ENCODE results near the gene ACVR2B.

Gene ACVR2B

DNA sequence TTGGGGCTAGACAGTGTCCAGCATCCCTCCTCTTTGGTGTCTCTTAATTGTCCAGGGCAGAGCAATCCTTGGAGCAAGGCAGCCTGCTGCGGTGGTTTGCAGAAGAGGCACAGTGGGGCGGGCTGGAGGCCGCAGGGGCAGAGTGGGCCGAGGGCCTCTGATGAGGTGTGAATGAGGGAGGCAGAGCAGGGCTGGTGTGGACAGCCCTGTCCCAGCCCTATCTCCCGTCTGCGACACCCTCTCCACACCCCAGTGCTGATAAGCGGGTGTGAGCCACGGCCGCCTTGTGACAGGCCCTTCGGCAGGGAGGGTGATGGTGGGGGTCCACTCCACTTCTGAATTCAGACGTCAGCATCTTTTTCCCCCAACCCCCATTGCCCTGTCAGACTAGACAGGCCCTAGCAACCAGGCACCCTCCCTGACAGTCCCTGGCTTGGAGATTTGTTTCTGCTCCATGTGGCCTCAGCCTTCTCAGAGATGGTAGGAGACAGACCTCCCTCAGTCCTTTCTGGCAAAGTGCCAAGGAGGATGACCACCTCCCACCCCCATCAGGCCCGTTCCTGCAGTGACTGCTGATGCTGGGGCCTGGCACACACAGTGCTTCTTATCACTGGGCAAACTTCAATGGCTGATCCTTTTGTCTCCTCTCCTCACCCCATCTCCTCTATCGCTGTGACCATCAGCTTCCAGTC, 79.7 kb downstream of the ACVR2B start:
- DNase-seq (ENCODE audit: low read depth in 2 of 2), result no peak

DNA sequence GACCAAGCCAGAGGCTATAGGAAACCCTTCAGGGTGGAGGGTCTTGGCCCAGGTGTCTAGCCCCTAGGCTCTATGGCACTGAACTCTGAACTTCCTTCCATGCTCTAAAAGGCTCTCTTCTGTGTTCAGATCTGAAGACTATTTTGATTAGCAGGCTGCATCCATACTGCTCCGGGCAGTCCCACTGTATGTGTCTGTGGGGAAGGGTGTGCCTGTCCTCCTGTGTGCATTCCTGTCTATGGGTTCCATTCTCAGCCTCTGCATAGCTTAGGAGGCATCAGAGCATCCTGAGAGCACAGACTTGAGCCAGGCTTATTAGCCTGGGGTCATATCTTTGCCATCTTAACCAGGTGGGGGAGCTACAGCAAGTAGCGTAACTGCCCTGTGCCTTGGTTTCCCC, 80.5 kb downstream of the ACVR2B start:
- DNase-seq (ENCODE audit: low read depth in 2 of 2), result no peak

DNA sequence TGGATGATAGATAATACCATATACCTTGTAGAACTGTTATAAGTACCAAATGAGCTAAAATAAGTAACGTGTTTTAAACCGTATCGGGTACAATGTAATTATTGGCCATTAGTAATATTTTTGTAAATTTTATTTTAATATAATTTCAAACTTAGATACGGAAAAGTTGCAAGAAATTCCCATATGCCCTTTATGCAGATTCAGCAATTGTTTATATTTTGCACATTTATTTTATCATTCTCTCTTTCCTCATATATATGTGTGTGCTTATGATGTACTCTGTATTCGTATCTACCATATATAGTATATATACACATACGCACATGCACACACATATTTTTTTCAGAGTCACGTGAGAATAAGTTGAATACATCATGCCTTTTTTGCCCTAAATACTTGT, 80.9 kb downstream of the ACVR2B start:
- DNase-seq (ENCODE audit: low read depth in 2 of 2), result no peak

DNA sequence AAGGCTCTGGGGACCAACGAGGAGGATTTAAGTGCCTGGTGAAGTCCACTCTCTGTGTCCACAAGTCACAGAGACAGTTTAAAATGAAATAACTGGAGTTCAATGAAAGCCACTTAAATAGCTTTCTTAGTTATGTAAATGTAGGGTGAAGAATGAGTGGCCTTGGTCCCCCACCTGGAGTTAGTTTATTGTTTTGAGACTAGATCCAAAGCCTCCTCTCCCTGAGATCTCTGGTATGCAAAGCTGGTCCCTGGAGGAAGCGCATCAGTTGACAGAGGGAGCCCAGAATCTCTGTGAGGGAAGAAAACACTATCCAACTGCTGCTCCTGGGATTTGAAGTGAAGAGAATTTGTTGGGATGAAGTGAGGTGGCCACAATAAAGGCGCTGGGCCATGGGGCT, 83.0 kb downstream of the ACVR2B start:
- DNase-seq (ENCODE audit: low read depth in 2 of 2), result no peak

DNA sequence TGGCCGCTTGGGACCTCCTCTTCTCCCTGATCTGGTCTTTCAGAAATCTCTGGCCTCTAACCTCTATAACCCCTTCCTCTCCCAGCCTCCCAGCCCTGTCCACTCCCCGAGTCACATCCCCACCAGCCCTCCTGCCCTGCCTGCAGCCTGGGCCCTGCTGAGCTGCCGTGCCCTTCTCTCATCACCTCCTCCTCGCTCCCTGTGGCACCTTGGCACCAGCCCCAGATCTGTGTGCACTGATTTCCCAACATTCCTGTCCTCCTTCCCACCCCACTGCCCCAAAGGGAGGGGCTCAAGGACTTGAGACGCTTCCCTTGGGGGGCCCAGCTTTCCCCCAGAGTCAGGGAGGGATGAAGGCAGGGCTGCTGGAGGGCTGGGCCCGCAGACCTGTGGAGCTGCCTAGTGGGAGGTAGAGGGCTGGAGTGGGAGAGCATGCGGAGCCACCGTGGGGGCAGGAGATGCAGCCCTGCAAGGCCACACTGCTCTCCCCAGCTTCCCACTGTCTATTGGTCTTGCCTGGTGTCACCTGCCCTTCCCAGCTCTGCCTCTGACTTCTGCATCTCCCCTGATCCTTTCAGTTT, 85.2 kb downstream of the ACVR2B start:
- DNase-seq (ENCODE audit: low read depth in 2 of 2), result no peak

DNA sequence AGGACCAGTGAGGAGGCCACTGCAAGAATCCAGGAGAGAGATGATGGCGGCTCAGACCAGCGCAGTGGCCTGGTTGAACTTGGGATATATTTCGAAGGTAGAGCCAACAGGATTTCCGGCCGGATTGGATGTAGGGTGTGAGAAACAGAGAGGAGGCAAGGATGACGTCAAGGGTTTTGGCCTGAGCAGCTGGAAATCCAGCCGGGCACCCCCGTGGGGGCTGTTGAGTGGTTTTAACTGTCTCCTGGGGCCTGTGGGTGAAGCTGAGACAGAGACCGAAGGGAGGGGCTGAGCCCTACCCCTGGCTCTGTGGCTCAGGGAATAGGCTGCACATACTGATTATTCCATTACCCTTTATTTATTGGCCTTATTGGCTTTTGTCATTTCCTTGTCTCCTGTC, 88.1 kb downstream of the ACVR2B start:
- no peak for DNase-seq (ENCODE audit: low read depth in 2 of 2)

Data from stimulated activated CD4-positive, alpha-beta T cell treated with anti-CD3 and anti-CD28 coated beads, Interleukin-1b, Interleukin-23, amount 100 ng/mL, for 4 hours (primary cell).